OCI-LY3 (cell line): ENCODE data around the gene P2RY6.

Experiments
- H2AFZ ChIP-seq: fragments of 200-600, 300-600 bp; shearing (Covaris generic); 2 replicates; pipeline ENCODE4 v1.6.0; 2014; ENCODE audit warnings: antibody characterized with exemption, low read depth, low read length
- H3K27ac ChIP-seq: fragments of 200-600, 300-600 bp; sonication (generic); 2 replicates; pipeline ENCODE4 v1.5.1; 2014; ENCODE audit warnings: mild to moderate bottlenecking, low read length, moderate library complexity, mixed read lengths
- H3K27me3 ChIP-seq: fragments of 200-600, 300-600 bp; sonication (generic); 2 replicates; pipeline ENCODE4 v1.6.1; 2014; ENCODE audit warnings: low read depth, low read length, mixed read lengths
- H3K36me3 ChIP-seq: fragments of 200-600, 300-600 bp; sonication (generic); replicated peaks from 2 replicates; pipeline ENCODE3; 2014; ENCODE audit warnings: low read depth, low read length, mixed read lengths
- H3K4me1 ChIP-seq: fragments of 300-600, 200-600 bp; sonication (generic); 2 replicates; pipeline ENCODE4 v1.6.1; 2014; ENCODE audit warnings: low read length, mixed read lengths
- H3K4me2 ChIP-seq: fragments of 200-600, 300-600 bp; sonication (generic); 2 replicates; pipeline ENCODE4 v1.6.1; 2014; ENCODE audit warnings: low read length, mixed read lengths
- H3K4me3 ChIP-seq: fragments of 300-600, 200-600 bp; sonication (generic); 2 replicates; pipeline ENCODE4 v1.5.1; 2014; ENCODE audit warnings: antibody characterized with exemption, mild to moderate bottlenecking, low read length, moderate library complexity
- H3K79me2 ChIP-seq: fragments of 300-600, 200-600 bp; shearing (Covaris generic); 2 replicates; pipeline ENCODE4 v1.6.1; 2014; ENCODE audit warnings: mild to moderate bottlenecking, low read length, mixed read lengths
- H3K9ac ChIP-seq: fragments of 300-600, 200-600 bp; shearing (Covaris generic); 2 replicates; pipeline ENCODE4 v1.6.0; 2014; ENCODE audit warnings: mild to moderate bottlenecking, low read length, moderate library complexity
- H3K9me3 ChIP-seq: fragments of 200-600, 300-600 bp; shearing (Covaris generic); 2 replicates; pipeline ENCODE4 v1.6.1; 2014; ENCODE audit warnings: low read length, mixed read lengths; ENCODE audit not compliant: insufficient read depth
- H4K20me1 ChIP-seq: fragments of 200-600, 300-600 bp; sonication (generic); 2 replicates; pipeline ENCODE4 v1.6.1; 2016; ENCODE audit warnings: low read length, mixed read lengths; ENCODE audit not compliant: insufficient read depth
- CTCF ChIP-seq: fragments of 200-600, 300-600 bp; sonication (generic); IDR thresholded peaks from 2 replicates; pipeline ENCODE4 v1.5.1; 2014; ENCODE audit warnings: antibody characterized with exemption, low read length, low read depth
- EZH2phosphoT487 ChIP-seq: fragments of 200-600 bp; shearing (Covaris generic); IDR thresholded peaks from 2 replicates; pipeline ENCODE4 v1.6.1; 2018; ENCODE audit warnings: antibody characterized with exemption, mixed run types, low read depth

The P2RY6 gene

DNA sequence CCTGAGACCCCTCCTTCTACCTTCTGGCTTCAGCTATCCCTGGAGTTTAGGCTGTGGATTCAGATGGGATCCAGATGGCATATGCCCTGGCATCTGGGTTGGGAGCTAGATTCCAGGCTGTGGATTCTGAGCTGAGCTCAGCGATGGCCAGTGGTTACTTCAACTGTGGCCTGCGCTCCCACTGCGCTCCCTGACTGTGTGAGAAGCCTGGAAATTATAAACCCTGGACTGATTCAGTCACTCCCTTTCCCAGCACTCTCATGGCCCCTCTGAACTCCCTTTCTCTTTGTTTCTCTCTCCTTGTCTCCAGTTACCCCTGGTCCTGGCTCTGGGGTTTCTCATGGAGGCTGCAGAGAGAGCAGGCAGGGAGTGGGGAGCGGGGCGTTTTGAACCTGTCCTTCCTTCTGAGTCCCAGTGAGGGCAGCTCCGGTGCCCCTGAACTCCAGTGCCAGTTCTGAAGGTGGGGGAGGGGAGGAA, 40.8 kb downstream of the P2RY6 start:
- peaks cover 11% of the 10 kb centered on the region for H3K4me1 ChIP-seq

GRCh38 chr11:73313652-73314051, 41.5 kb downstream of the P2RY6 start:
- Histone ChIP-seq H2AFZ (no peak overlapping the region), H3K36me3 (no peaks in the 10 kb centered on the region), H3K79me2 (no peaks in the 10 kb centered on the region), H3K9ac (no peak overlapping the region), H3K9me3 (no peaks in the 10 kb centered on the region), H3K27ac (no peak overlapping the region), H4K20me1 (no peaks in the 10 kb centered on the region), H3K4me3 (no peak overlapping the region), H3K27me3 (no peaks in the 10 kb centered on the region), H3K4me2 (no peak overlapping the region), H3K4me1 (peaks cover 11% of the 10 kb centered on the region)
- no peak for TF ChIP-seq EZH2phosphoT487

More for the DNA sequence above, 40.8 kb downstream of the P2RY6 start:
- Histone ChIP-seq H3K27me3 (no peaks in the 10 kb centered on the region), H3K36me3 (no peaks in the 10 kb centered on the region), H3K4me2 (no peak overlapping the region), H3K4me3 (no peak overlapping the region), H3K9ac (no peak overlapping the region), H3K9me3 (no peaks in the 10 kb centered on the region), H3K79me2 (no peaks in the 10 kb centered on the region), H2AFZ (no peak overlapping the region), H4K20me1 (no peaks in the 10 kb centered on the region), H3K27ac (no peak overlapping the region)
- no peak for TF ChIP-seq EZH2phosphoT487
- no peak for TF ChIP-seq CTCF

DNA sequence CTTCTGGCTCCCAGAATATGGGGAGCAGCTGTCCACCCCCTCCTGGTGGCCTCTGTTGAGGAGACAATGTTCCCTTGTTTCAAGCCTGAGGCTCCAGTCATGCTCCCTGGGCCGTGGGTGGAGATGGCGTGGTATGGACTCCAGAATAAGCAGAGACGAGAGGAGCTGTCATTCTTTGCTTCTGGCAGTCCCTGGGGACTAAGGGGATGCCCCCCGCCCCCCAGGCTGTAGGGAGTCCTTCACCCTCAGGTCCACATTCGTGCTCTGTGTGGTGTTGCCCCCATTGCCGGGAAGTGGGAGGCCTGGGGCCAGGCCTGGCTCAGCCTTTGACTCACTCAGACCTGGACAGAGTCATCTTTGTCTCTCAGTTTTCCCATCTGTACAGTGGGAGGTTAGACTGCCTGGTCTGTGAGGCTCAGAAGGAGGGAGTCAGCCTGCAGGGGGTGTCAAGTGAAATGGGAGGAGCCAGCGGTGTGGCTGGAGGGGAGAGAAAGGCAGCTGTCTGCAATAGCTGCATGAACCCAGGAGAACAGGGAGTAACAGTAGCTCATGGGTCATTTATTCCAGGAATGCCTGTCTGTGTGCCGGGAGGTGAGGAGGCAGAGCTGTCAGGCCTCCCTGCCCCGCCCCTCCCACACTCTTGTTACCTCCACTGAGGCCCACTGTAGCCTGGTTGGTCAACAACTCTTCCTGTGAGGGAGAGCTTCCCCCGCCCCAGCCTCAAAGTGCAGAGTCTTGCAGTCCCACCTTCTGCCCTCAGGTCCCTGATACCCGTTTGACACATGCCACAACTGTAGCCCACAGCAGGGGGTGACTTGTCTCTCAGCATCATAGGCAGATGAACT, 42.2 kb downstream of the P2RY6 start:
- Histone ChIP-seq H3K27me3 (no peaks in the 10 kb centered on the region), H4K20me1 (no peaks in the 10 kb centered on the region), H3K9me3 (no peaks in the 10 kb centered on the region), H3K4me2 (no peak overlapping the region), H3K79me2 (no peaks in the 10 kb centered on the region), H3K4me3 (no peak overlapping the region), H3K9ac (no peak overlapping the region), H3K4me1 (peaks cover 11% of the 10 kb centered on the region), H2AFZ (no peak overlapping the region), H3K27ac (no peak overlapping the region), H3K36me3 (no peaks in the 10 kb centered on the region)
- TF ChIP-seq CTCF, result no peak
- no peak for TF ChIP-seq EZH2phosphoT487

- Histone ChIP-seq H2AFZ (no peak overlapping the region), H3K9me3 (no peaks in the 10 kb centered on the region), H3K4me3 (no peak overlapping the region), H3K79me2 (no peaks in the 10 kb centered on the region), H3K27me3 (no peaks in the 10 kb centered on the region), H3K36me3 (no peaks in the 10 kb centered on the region), H3K4me1 (peaks cover 11% of the 10 kb centered on the region), H3K9ac (no peak overlapping the region), H4K20me1 (no peaks in the 10 kb centered on the region), H3K27ac (no peak overlapping the region), H3K4me2 (no peak overlapping the region)
- TF ChIP-seq EZH2phosphoT487 (no peak), CTCF (no peak)
Observed at GRCh38 chr11:73315293-73316020, 43.3 kb downstream of the P2RY6 start.
